GM19468 (cell line): ENCODE measurements around the gene CHIA.
"Not testable (repeated sequence)": the region's sequence is repeated elsewhere in the genome, so short reads cannot be mapped to it uniquely, and the experiment has no call there.

Experiments used
- ATAC-seq: cut with Tn5 transposase; IDR thresholded peaks from one replicate; pipeline ENCODE4 v1.9.1; 2021; ENCODE audit warnings: mild to moderate bottlenecking, moderate library complexity, moderate number of reproducible peaks; ENCODE audit not compliant: unreplicated experiment; ENCODE audit errors: extremely low read depth

CHIA gene

GRCh38 chr1:111359376-111359775, 68.7 kb downstream of the CHIA start:
- no peak for ATAC-seq

- not testable (repeated sequence) for ATAC-seq
These were observed 69.6 kb downstream of the CHIA start for GRCh38 chr1:111360257-111360656.

GRCh38 chr1:111361761-111362160, 71.1 kb downstream of the CHIA start:
- no peak for ATAC-seq

- no peak for ATAC-seq
These were observed 74.0 kb downstream of the CHIA start for GRCh38 chr1:111364690-111365089.

GRCh38 chr1:111366256-111366655, 75.6 kb downstream of the CHIA start:
- no peak for ATAC-seq

GRCh38 chr1:111369177-111369576, 78.5 kb downstream of the CHIA start:
- ATAC-seq = no peak

- ATAC-seq = no peak
These were observed 79.0 kb downstream of the CHIA start for GRCh38 chr1:111369645-111370044.
